Measurements from ENCODE around the gene UBE2Q2.
A peak's percentile ranks its signal among the peaks of the same experiment; 100 is the strongest.
"Not testable (repeated sequence)": the region's sequence is repeated elsewhere in the genome, so short reads cannot be mapped to it uniquely, and the experiment has no call there.

UBE2Q2 gene

GRCh38 chr15:75827691-75828090 is 15.6 kb upstream of the UBE2Q2 start:
- no peak for DNase-seq

- no peak for DNase-seq
Measured at GRCh38 chr15:75828429-75828828, 14.8 kb upstream of the UBE2Q2 start.

- no peak for DNase-seq
Measured at GRCh38 chr15:75830910-75831805, 12.1 kb upstream of the UBE2Q2 start.

GRCh38 chr15:75831806-75832102 is 11.5 kb upstream of the UBE2Q2 start:
- DNase-seq: no peak

- DNase-seq: no peak
Measured at GRCh38 chr15:75832114-75832513, 11.1 kb upstream of the UBE2Q2 start.

- no peak for DNase-seq
Measured at GRCh38 chr15:75834021-75834420, 9.2 kb upstream of the UBE2Q2 start.

GRCh38 chr15:75835990-75836958 is 7.0 kb upstream of the UBE2Q2 start:
- DNase-seq: no peak

GRCh38 chr15:75836959-75837334 is 6.3 kb upstream of the UBE2Q2 start:
- no peak for DNase-seq

- no peak for DNase-seq
Measured at GRCh38 chr15:75840659-75841058, 2.6 kb upstream of the UBE2Q2 start.

GRCh38 chr15:75841626-75842025 is 1.6 kb upstream of the UBE2Q2 start:
- no peak for DNase-seq

- DNase-seq: peak; percentile 33
Measured at GRCh38 chr15:75843678-75844581, 683 bp downstream of the UBE2Q2 start.

- DNase-seq: no peak
Measured at GRCh38 chr15:75844629-75845335, 1.5 kb downstream of the UBE2Q2 start.

- DNase-seq: no peak
Measured at GRCh38 chr15:75849167-75849566, 5.9 kb downstream of the UBE2Q2 start.

GRCh38 chr15:75850708-75851107 is 7.5 kb downstream of the UBE2Q2 start:
- no peak for DNase-seq

GRCh38 chr15:75851566-75851965 is 8.3 kb downstream of the UBE2Q2 start:
- not testable (repeated sequence) for DNase-seq

GRCh38 chr15:75857886-75858285 is 14.6 kb downstream of the UBE2Q2 start:
- DNase-seq: no peak

GRCh38 chr15:75861750-75862402 is 18.6 kb downstream of the UBE2Q2 start:
- no peak for DNase-seq

GRCh38 chr15:75862796-75863195 is 19.5 kb downstream of the UBE2Q2 start:
- DNase-seq: no peak

GRCh38 chr15:75864213-75865059 is 21.2 kb downstream of the UBE2Q2 start:
- no peak for DNase-seq

- not testable (repeated sequence) for DNase-seq
Measured at GRCh38 chr15:75866045-75866444, 22.8 kb downstream of the UBE2Q2 start.

GRCh38 chr15:75866916-75867315 is 23.7 kb downstream of the UBE2Q2 start:
- DNase-seq: no peak
